ENCODE measurements around the gene SS18L1.

DNA sequence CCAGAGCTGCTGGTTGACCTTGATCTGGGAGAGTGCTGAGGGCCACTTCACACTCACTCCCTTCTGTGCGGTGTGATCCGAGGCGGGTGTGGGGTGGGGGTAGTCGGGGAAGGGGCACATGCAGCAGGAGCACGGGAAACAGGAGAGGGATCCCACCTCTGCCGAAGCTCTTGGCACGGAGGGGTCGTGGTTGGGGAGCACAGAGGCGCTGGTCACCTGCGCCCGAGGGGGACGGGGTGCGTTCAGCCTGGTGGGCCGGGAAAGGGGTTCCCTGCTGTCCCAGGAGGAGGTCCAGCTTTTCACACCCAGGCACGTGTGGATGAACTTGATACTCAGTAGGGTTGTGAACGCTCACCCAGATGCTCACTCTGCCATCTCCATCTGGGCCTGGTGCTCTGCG is 17.3 kb downstream of the SS18L1 start:
- TF ChIP-seq, protein P1, sequence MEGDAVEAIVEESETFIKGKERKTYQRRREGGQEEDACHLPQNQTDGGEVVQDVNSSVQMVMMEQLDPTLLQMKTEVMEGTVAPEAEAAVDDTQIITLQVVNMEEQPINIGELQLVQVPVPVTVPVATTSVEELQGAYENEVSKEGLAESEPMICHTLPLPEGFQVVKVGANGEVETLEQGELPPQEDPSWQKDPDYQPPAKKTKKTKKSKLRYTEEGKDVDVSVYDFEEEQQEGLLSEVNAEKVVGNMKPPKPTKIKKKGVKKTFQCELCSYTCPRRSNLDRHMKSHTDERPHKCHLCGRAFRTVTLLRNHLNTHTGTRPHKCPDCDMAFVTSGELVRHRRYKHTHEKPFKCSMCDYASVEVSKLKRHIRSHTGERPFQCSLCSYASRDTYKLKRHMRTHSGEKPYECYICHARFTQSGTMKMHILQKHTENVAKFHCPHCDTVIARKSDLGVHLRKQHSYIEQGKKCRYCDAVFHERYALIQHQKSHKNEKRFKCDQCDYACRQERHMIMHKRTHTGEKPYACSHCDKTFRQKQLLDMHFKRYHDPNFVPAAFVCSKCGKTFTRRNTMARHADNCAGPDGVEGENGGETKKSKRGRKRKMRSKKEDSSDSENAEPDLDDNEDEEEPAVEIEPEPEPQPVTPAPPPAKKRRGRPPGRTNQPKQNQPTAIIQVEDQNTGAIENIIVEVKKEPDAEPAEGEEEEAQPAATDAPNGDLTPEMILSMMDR (IDR thresholded peaks at IDR 0.05; ENCODE audit: low read depth, low read length), result no peak
- TF ChIP-seq EZH2phosphoT487 (IDR thresholded peaks at IDR 0.05; ENCODE audit: low read depth), result no peak

Measured in OCI-LY3 (cell line).